IMR-90 (cell line): ENCODE data around the gene CAV2. TPM values are rescaled to one million over a fixed set of nuclear protein-coding genes. Genes with fewer than 3 reads are reported as not detected.
A peak's percentile ranks its signal among the peaks of the same experiment; 100 is the strongest.

Experiments
- ATAC-seq: fragments of 200-7000 bp; cut with Tn5 transposase; 2 replicates; pipeline ENCODE4 v1.9.1; 2020; ENCODE audit warnings: low read depth, mild to moderate bottlenecking, moderate library complexity
- BruUV-seq: library from RNA; stranded (reverse); fragments of 400-500 nt; replicated peaks from 2 replicates; lab custom pipeline; 2021; lab: Mats Ljungman, UMichigan
- CTCF ChIA-PET: fragments of 300-600 bp; formaldehyde crosslinking; extraction: SDS; loops from one replicate; lab custom pipeline; 2021; ENCODE audit warnings: antibody characterized with exemption; lab: Yijun Ruan, JAX
- POLR2A ChIA-PET: fragments of 300-600 bp; sonication (Branson Sonifier 250); formaldehyde crosslinking; loops from one replicate; lab custom pipeline; 2022; ENCODE audit warnings: antibody characterized with exemption; ENCODE audit not compliant: unreplicated experiment; lab: Charles Lee
- DNase-seq: peaks from one replicate; pipeline ENCODE4 v3.0.0; 2013
- H2AFZ ChIP-seq: replicated peaks from 2 replicates; pipeline ENCODE3; 2013; ENCODE audit warnings: low read length, mild to moderate bottlenecking; ENCODE audit not compliant: poor library complexity
- H2AK5ac ChIP-seq: 2 replicates; pipeline ENCODE4 v1.6.1; 2013; ENCODE audit warnings: low read depth, low read length, inconsistent platforms
- H2AK9ac ChIP-seq: replicated peaks from 2 replicates; pipeline ENCODE3; 2013; ENCODE audit warnings: mild to moderate bottlenecking, low read depth, low read length, moderate library complexity; ENCODE audit not compliant: poor library complexity
- H2BK120ac ChIP-seq: 2 replicates; pipeline ENCODE4 v1.6.1; 2013; ENCODE audit warnings: low read depth, low read length, inconsistent platforms
- H2BK15ac ChIP-seq: 3 replicates; pipeline ENCODE4 v1.6.1; 2013; ENCODE audit warnings: low read depth, low read length, inconsistent platforms
- H2BK20ac ChIP-seq: 2 replicates; pipeline ENCODE4 v1.6.1; 2013; ENCODE audit warnings: low read depth, mild to moderate bottlenecking, inconsistent platforms, low read length, moderate library complexity
- H2BK5ac ChIP-seq: 2 replicates; pipeline ENCODE4 v1.6.1; 2013; ENCODE audit warnings: mild to moderate bottlenecking, low read depth, low read length, inconsistent platforms; ENCODE audit not compliant: poor library complexity, severe bottlenecking
- H3K14ac ChIP-seq: replicated peaks from 2 replicates; pipeline ENCODE4 v1.6.1; 2013; ENCODE audit warnings: low read depth, low read length, inconsistent platforms
- H3K18ac ChIP-seq: 2 replicates; pipeline ENCODE4 v1.6.1; 2013; ENCODE audit warnings: low read depth, low read length, control low read depth
- H3K23ac ChIP-seq: 2 replicates; pipeline ENCODE4 v1.6.1; 2013; ENCODE audit warnings: low read depth, low read length, inconsistent platforms
- H3K27ac ChIP-seq: 2 replicates; pipeline ENCODE4 v1.5.1; 2013; ENCODE audit warnings: mild to moderate bottlenecking, control low read depth, low read length; ENCODE audit not compliant: insufficient read depth
- H3K27me3 ChIP-seq: 2 replicates; pipeline ENCODE4 v1.6.1; 2013; ENCODE audit warnings: low read length; ENCODE audit not compliant: control insufficient read depth, insufficient read depth
- H3K36me3 ChIP-seq: 2 replicates; pipeline ENCODE4 v1.6.1; 2013; ENCODE audit warnings: low read length, mixed read lengths; ENCODE audit not compliant: control insufficient read depth, insufficient read depth
- H3K4ac ChIP-seq: 2 replicates; pipeline ENCODE4 v1.6.1; 2013; ENCODE audit warnings: low read depth, low read length, inconsistent platforms
- H3K4me1 ChIP-seq: 2 replicates; pipeline ENCODE4 v1.6.1; 2013; ENCODE audit warnings: low read length, mixed read lengths; ENCODE audit not compliant: control insufficient read depth, insufficient read depth
- H3K4me2 ChIP-seq: 2 replicates; pipeline ENCODE4 v1.6.1; 2013; ENCODE audit warnings: low read depth, mild to moderate bottlenecking, control low read depth, low read length, moderate library complexity
- H3K4me3 ChIP-seq: 2 replicates; pipeline ENCODE4 v1.5.1; 2013; ENCODE audit warnings: low read depth, mild to moderate bottlenecking, control low read depth, low read length, moderate library complexity; ENCODE audit not compliant: insufficient read depth
- H3K56ac ChIP-seq: 2 replicates; pipeline ENCODE4 v1.6.1; 2013; ENCODE audit warnings: low read length, inconsistent platforms; ENCODE audit not compliant: insufficient read depth; ENCODE audit errors: extremely low read depth
- H3K79me1 ChIP-seq, 2 experiments: 2 replicates each; pipeline ENCODE4 v1.6.1; 2013; ENCODE audit warnings: low read length in 2 of 2, inconsistent platforms in 1 of 2, low read depth in 1 of 2
- H3K9ac ChIP-seq: 2 replicates; pipeline ENCODE4 v1.6.1; 2013; ENCODE audit warnings: low read depth, low read length, control low read depth
- H3K9me1 ChIP-seq: 2 replicates; pipeline ENCODE4 v1.6.1; 2013; ENCODE audit warnings: low read length, inconsistent platforms; ENCODE audit not compliant: insufficient read depth
- H3K9me3 ChIP-seq: 2 replicates; pipeline ENCODE4 v1.6.1; 2013; ENCODE audit warnings: low read length; ENCODE audit not compliant: control insufficient read depth, insufficient read depth
- H4K20me1 ChIP-seq: 2 replicates; pipeline ENCODE4 v1.6.1; 2013; ENCODE audit warnings: low read length, inconsistent platforms; ENCODE audit not compliant: insufficient read depth
- H4K5ac ChIP-seq: 2 replicates; pipeline ENCODE4 v1.6.1; 2013; ENCODE audit warnings: mild to moderate bottlenecking, low read depth, low read length, control low read depth
- H4K8ac ChIP-seq, 2 experiments: 2 replicates each; pipeline ENCODE4 v1.6.1; 2013; ENCODE audit warnings: low read depth in 2 of 2, low read length in 2 of 2, control low read depth in 1 of 2, inconsistent platforms in 1 of 2
- H4K91ac ChIP-seq: 2 replicates; pipeline ENCODE4 v1.6.1; 2013; ENCODE audit warnings: low read depth, low read length, inconsistent platforms; ENCODE audit not compliant: insufficient read depth
- ELK1 ChIP-seq: fragments of 150-350 bp; IDR thresholded peaks from 2 replicates; pipeline ENCODE4 v1.6.1; 2016; ENCODE audit warnings: low read depth, mild to moderate bottlenecking, low read length, moderate library complexity, borderline replicate concordance
- POLR2A ChIP-seq: IDR thresholded peaks from 2 replicates; pipeline ENCODE4 v1.6.1; 2012; ENCODE audit warnings: mild to moderate bottlenecking, low read depth, low read length
- WGBS, 2 experiments: methylation state at CpG; one replicate each; pipeline versions ENCODE4 v1.1.5 to v1.1.7; 2013; ENCODE audit warnings: missing lambda C conversion rate in 2 of 2; ENCODE audit not compliant: insufficient read length in 1 of 2; ENCODE audit errors: extremely low coverage in 2 of 2; 5-methylcytosine and 5-hydroxymethylcytosine counted together
- dilution Hi-C: fragments of 300-500 bp; cut with HindIII; formaldehyde crosslinking; loops from one replicate; pipeline ENCODE4 v1.14.3; 2018; ENCODE audit warnings: low sequenced_read_pairs; ENCODE audit not compliant: unreplicated experiment
- in situ Hi-C: fragments of 300-500 bp; cut with MboI; formaldehyde crosslinking; loops from 3 replicates; pipeline ENCODE4 v1.14.3; 2019; ENCODE audit warnings: low sequenced_read_pairs, inconsistent platforms, mixed read lengths
- intact Hi-C: fragments of 100-400 bp; cut with micrococcal nuclease; formaldehyde crosslinking; loops from 2 replicates; pipeline ENCODE4 v1.10.0; 2022
- polyA plus RNA-seq, 3 experiments: library from polyadenylated mRNA; depleted of rRNA; stranded (reverse); fragments of >200 nt; gene quantifications; 2 replicates each; pipeline ENCODE4 v1.2.3, GENCODE V29; 2012; ENCODE audit warnings: low replicate concordance in 1 of 3
- total RNA-seq: library from RNA; depleted of rRNA; stranded (reverse); fragments of >200 nt; gene quantifications from 2 replicates; pipeline ENCODE4 v1.2.3, GENCODE V29; 2012

CAV2 gene
- total and polyA plus RNA-seq, 2 of the 4 experiments (the other 2 are of a cell fraction) = 199 to 265 TPM

DNA sequence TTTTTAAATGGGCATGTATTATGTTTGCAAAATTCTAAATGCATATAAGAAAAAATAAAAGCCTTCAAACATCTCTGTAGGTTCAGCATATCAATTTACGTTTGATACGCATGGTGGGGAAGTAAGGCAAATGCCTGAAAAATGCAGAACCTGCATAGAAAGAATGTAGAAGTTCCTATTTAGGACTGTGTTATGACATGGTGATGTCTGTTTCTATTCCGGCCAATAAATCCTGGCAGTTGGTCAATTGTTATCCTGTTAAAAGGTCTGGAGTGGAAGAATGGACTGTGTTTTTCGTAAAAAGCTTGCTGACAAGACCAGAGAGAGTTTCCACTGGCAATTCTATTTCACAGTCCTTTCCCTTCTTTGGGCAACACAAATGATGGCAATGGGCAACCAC lies 49.6 kb upstream of the CAV2 start:
- ChIA-PET CTCF (interaction anchor here (1.2 kb wide), 1 partner anchor 76 kb away, joined by 3 read pairs; no protein-coding TSS in a partner anchor), POLR2A (no interaction called here)
- intact Hi-C loops (loop anchor here (10.0 kb wide), 2 partner anchors 45 to 135 kb away; partner anchors contain the start of gene CAV2), dilution Hi-C loops (no loop called here), in situ Hi-C loops (no loop called here)
- H2BK20ac ChIP-seq = 0 out of 2 replicates have a peak overlapping the region, but pooled peaks have one; percentile 37
- H2AK5ac ChIP-seq = no peak overlapping the region
- no peaks in the 10 kb centered on the region for H3K9me3 ChIP-seq
- no peak overlapping the region for H2AFZ ChIP-seq
- peaks cover 3% of the 10 kb centered on the region; the same call in 1 of the 2 replicates for H3K9me1 ChIP-seq
- no TSS peak for BruUV-seq
- no peaks in the 10 kb centered on the region for H3K36me3 ChIP-seq
- peak overlapping the region; percentile 8; the same call in 1 of the 2 replicates for H4K91ac ChIP-seq
- WGBS, 2 experiments = no CpG with 5 or more reads among the region's 4 CpGs
- peak overlapping the region; percentile 20; the same call in 1 of the 2 replicates for H2BK120ac ChIP-seq
- no peak overlapping the region for H3K23ac ChIP-seq
- no peaks in the 10 kb centered on the region for H3K27me3 ChIP-seq
- no peak overlapping the region for H2BK5ac ChIP-seq
- no peak overlapping the region for H3K9ac ChIP-seq
- H3K4me1 ChIP-seq = peaks cover 6% of the 10 kb centered on the region
- TF ChIP-seq ELK1 (no peak), POLR2A (no peak)
- peak overlapping the region; percentile 77; the same call in 1 of the 3 replicates for H2BK15ac ChIP-seq
- H3K4ac ChIP-seq = no peak overlapping the region
- no peak overlapping the region for H4K5ac ChIP-seq
- no peak overlapping the region for H3K56ac ChIP-seq
- H3K18ac ChIP-seq = no peak overlapping the region
- H4K20me1 ChIP-seq = no peaks in the 10 kb centered on the region
- H3K4me3 ChIP-seq = no peak overlapping the region
- ATAC-seq (no peak), DNase-seq (no peak)
- H4K8ac ChIP-seq = 0 out of 4 replicates have a peak overlapping the region, but pooled peaks of 1 of the 2 experiments have one; percentile 2
- peaks cover 3% of the 10 kb centered on the region in 2 experiments; a peak in 2 of 4 replicates for H3K79me1 ChIP-seq
- H3K27ac ChIP-seq = no peak overlapping the region
- H3K14ac ChIP-seq = no peak overlapping the region
- no peak overlapping the region for H2AK9ac ChIP-seq
- H3K4me2 ChIP-seq = no peak overlapping the region
